Spinal cord (tissue), 10 donors: ENCODE data around the gene AKAP13. TPM values are rescaled to one million over a fixed set of nuclear protein-coding genes. Genes with fewer than 3 reads are reported as not detected.

Source experiments
- DNase-seq, 6 donors: peaks; one replicate each; pipeline versions ENCODE4 v3.0.0 to v3.0.0-alpha.2; 2013 to 2015; ENCODE audit warnings: low spot score in 6 of 6, low read depth in 4 of 6
- H3K27ac ChIP-seq: one replicate; pipeline ENCODE4 v1.5.1; 2013; ENCODE audit warnings: low read depth, low read length, control low read depth
- H3K27me3 ChIP-seq: one replicate; pipeline ENCODE4 v1.6.1; 2013; ENCODE audit warnings: low read length; ENCODE audit not compliant: control insufficient read depth, insufficient read depth
- H3K36me3 ChIP-seq: one replicate; pipeline ENCODE4 v1.6.1; 2013; ENCODE audit warnings: low read length; ENCODE audit not compliant: control insufficient read depth, insufficient read depth
- H3K4me1 ChIP-seq: one replicate; pipeline ENCODE4 v1.6.1; 2013; ENCODE audit warnings: low read length; ENCODE audit not compliant: control insufficient read depth, insufficient read depth
- H3K4me3 ChIP-seq: one replicate; pipeline ENCODE4 v1.5.1; 2013; ENCODE audit warnings: low read depth, low read length, control low read depth
- H3K9me3 ChIP-seq: one replicate; pipeline ENCODE4 v1.6.1; 2013; ENCODE audit warnings: low read length; ENCODE audit not compliant: control insufficient read depth, insufficient read depth
- WGBS: methylation state at CpG from one replicate; pipeline ENCODE4 v1.1.5; 2013; ENCODE audit warnings: missing lambda C conversion rate; ENCODE audit not compliant: insufficient coverage; 5-methylcytosine and 5-hydroxymethylcytosine counted together
- polyA plus RNA-seq, 2 donors: library from polyadenylated mRNA; unstranded; fragments of 120-200 nt; gene quantifications; one replicate each; pipeline ENCODE4 v1.2.1, GENCODE V29; 2013; ENCODE audit not compliant: insufficient read length in 2 of 2
- total RNA-seq, 2 donors: library from RNA; depleted of rRNA in 1 of 2; stranded (reverse); fragments of 120-200 nt in 1 of 2; fragments of >200 nt in 1 of 2; gene quantifications; one replicate each; pipeline versions ENCODE4 v1.2.3 to v1.2.4, GENCODE V29; 2013 to 2014
- donor health status: healthy.

AKAP13 gene
- total and polyA plus RNA-seq, 4 donors: 52.5 to 114 (median 89.2) TPM

DNA sequence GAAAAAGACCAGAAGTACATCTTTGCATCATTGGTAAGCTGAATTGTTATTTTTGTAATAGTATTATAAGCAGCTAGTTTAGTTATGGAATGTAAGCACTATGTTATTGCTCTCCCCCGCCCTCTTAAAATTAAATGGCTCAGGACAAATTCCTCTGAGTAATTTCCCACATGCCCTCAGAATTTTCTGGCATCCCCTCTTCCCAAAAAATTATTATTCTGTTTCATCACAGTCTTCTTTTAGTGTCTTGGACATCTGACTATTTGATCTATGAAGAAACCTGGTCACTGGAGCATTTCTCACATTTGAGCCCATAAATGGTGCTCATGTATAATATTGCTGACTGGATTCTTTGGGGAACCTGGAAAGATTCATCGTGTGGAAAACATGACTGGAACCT, 346.1 kb downstream of the AKAP13 start:
- no peaks in the 10 kb centered on the region for H3K9me3 ChIP-seq
- H3K4me3 ChIP-seq: no peak overlapping the region
- H3K4me1 ChIP-seq: peaks cover 8% of the 10 kb centered on the region
- H3K27me3 ChIP-seq: no peaks in the 10 kb centered on the region
- no peak overlapping the region for H3K27ac ChIP-seq
- peaks cover 17% of the 10 kb centered on the region for H3K36me3 ChIP-seq
- WGBS: no CpG with 5 or more reads among the region's 2 CpGs
- DNase-seq: no peak

DNA sequence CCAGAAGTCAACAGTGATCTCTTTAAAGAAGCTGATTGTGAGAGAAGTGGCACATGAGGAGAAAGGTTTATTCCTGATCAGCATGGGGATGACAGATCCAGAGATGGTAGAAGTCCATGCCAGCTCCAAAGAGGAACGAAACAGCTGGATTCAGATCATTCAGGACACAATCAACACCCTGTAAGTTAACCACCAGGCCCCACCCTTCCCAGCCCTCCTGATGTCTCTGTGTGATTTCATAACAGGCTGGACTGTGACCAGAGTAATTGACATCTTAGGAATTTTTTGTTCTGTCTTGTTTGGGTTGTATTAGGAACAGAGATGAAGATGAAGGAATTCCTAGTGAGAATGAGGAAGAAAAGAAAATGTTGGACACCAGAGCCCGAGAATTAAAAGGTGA, 346.7 kb downstream of the AKAP13 start:
- no peak for DNase-seq
- Histone ChIP-seq H3K36me3 (peaks cover 20% of the 10 kb centered on the region), H3K9me3 (no peaks in the 10 kb centered on the region), H3K4me1 (peaks cover 8% of the 10 kb centered on the region), H3K4me3 (no peak overlapping the region), H3K27ac (no peak overlapping the region), H3K27me3 (no peaks in the 10 kb centered on the region)
- WGBS: 81% methylated on average over 1 of the region's 2 CpGs

- Histone ChIP-seq H3K27me3 (no peaks in the 10 kb centered on the region), H3K4me3 (no peak overlapping the region), H3K36me3 (peaks cover 25% of the 10 kb centered on the region), H3K9me3 (peaks cover 5% of the 10 kb centered on the region), H3K27ac (peak overlapping the region; percentile 16), H3K4me1 (peaks cover 8% of the 10 kb centered on the region)
- WGBS: 0% methylated on average over 1 of the region's 5 CpGs
- peak in 5 of 6 donors; percentile 64 to 93 (median 70) for DNase-seq
Measured at GRCh38 chr15:85730001-85730820, 349.8 kb downstream of the AKAP13 start.

DNA sequence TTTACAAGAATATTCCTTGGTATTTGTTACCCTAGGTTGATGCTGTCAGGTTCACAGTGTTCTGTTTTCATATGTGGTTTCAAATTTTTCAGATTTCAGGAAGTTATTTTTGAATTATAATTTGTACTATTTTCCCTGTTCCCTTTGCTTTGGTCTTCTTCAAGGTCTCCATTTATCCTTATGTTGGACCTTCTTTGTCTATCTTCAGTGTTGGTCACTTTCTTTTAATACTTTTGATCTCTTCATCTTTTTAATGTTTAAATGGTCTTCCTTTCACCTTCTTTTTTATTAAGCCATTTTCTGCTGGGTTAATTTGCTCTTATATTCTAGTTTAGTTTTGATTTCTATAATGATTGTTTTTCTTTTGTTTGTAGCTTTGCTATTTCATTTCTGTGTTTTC, 353.0 kb downstream of the AKAP13 start:
- peaks cover 31% of the 10 kb centered on the region for H3K36me3 ChIP-seq
- no peak for DNase-seq
- H3K4me3 ChIP-seq: no peak overlapping the region
- H3K9me3 ChIP-seq: peaks cover 5% of the 10 kb centered on the region
- H3K4me1 ChIP-seq: peaks cover 8% of the 10 kb centered on the region
- H3K27ac ChIP-seq: no peak overlapping the region
- no peaks in the 10 kb centered on the region for H3K27me3 ChIP-seq

DNA sequence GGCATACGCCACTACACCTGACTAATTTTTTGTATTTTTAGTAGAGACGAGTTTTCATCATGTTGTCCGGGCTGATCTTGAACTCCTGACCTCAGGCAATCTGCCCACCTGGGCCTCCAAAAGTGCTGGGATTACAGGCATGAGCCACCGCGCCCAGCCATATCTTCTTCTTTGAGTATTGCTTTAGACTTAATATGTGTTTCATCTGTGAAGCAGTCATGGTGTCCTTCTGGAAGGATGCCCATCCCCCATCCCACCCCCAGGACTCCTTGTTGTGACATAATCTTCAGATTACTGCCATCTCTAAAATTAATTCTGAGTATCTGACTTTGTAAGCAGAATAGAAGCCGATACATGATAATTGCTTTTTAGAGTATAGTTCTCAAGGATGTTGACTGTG, 356.7 kb downstream of the AKAP13 start:
- WGBS: no CpG with 5 or more reads among the region's 6 CpGs
- H3K27me3 ChIP-seq: no peaks in the 10 kb centered on the region
- H3K4me3 ChIP-seq: no peak overlapping the region
- peaks cover 25% of the 10 kb centered on the region for H3K36me3 ChIP-seq
- H3K4me1 ChIP-seq: peaks cover 15% of the 10 kb centered on the region
- no peak overlapping the region for H3K27ac ChIP-seq
- no peak for DNase-seq
- peaks cover 5% of the 10 kb centered on the region for H3K9me3 ChIP-seq

GRCh38 chr15:85741021-85741421, 360.6 kb downstream of the AKAP13 start:
- Histone ChIP-seq H3K4me1 (peaks cover 46% of the 10 kb centered on the region), H3K9me3 (no peaks in the 10 kb centered on the region), H3K27ac (peak overlapping the region; percentile 87), H3K36me3 (peaks cover 38% of the 10 kb centered on the region), H3K27me3 (no peaks in the 10 kb centered on the region), H3K4me3 (no peak overlapping the region)
- WGBS: 71% methylated on average over 20 of the region's 20 CpGs
- no peak for DNase-seq

DNA sequence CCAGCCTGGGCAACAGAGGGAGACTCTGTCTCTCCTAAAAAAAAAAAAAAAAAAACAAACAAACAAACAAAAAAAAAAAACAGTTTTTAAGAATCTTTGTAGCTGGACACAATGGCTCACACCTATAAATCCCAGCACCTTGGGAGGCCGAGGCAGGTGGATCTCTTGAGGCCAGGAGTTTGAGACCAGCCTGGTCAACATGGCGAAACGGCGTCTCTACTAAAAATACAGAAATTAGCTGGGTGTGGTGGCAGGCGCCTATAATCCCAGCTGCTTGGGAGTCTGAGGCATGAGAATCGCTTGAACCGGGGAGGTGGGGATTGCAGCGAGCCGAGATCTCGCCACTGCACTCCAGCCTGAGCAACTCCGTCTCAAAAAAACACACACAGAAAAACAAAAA, 361.3 kb downstream of the AKAP13 start:
- no peaks in the 10 kb centered on the region for H3K9me3 ChIP-seq
- 33% methylated on average over 3 of the region's 11 CpGs for WGBS
- peaks cover 38% of the 10 kb centered on the region for H3K36me3 ChIP-seq
- H3K4me1 ChIP-seq: peaks cover 48% of the 10 kb centered on the region
- DNase-seq: no peak
- H3K27ac ChIP-seq: peak overlapping the region; percentile 87
- no peaks in the 10 kb centered on the region for H3K27me3 ChIP-seq
- H3K4me3 ChIP-seq: no peak overlapping the region

- Histone ChIP-seq H3K4me3 (no peak overlapping the region), H3K4me1 (peaks cover 49% of the 10 kb centered on the region), H3K36me3 (peaks cover 40% of the 10 kb centered on the region), H3K9me3 (no peaks in the 10 kb centered on the region), H3K27me3 (no peaks in the 10 kb centered on the region), H3K27ac (peak overlapping the region; percentile 87)
- peak in 2 of 6 donors; percentile 74 to 92 for DNase-seq
- 31% methylated on average over 5 of the region's 8 CpGs for WGBS
Measured at GRCh38 chr15:85742186-85742821, 361.9 kb downstream of the AKAP13 start.

DNA sequence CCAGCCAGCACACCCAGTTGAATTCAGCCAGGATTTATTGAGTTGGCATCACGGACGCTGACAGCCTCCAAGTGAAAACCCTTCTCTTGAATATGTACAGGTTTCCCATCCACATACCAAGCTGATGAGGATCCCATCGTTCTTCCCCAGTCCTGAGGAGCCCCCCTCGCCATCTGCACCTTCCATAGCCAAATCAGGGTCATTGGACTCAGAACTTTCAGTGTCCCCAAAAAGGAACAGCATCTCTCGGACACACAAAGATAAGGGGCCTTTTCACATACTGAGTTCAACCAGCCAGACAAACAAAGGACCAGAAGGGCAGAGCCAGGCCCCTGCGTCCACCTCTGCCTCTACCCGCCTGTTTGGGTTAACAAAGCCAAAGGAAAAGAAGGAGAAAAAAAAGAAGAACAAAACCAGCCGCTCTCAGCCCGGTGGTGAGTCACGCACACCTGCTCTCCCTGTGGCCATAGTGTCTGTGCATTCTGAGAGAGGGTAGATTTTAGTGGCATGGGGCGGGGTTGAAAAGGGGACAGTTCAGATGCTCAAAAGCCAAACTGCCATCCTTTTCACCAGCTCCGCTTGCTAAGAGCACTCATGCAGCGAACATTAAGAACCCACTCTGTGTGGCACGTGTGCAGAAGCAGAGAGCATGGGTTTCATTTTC, 363.1 kb downstream of the AKAP13 start:
- Histone ChIP-seq H3K36me3 (peaks cover 46% of the 10 kb centered on the region), H3K27me3 (no peaks in the 10 kb centered on the region), H3K4me1 (peaks cover 56% of the 10 kb centered on the region), H3K27ac (peak overlapping the region; percentile 87), H3K9me3 (no peaks in the 10 kb centered on the region), H3K4me3 (no peak overlapping the region)
- WGBS: 42% methylated on average over 12 of the region's 14 CpGs
- peak in 1 of 6 donors; percentile 45 for DNase-seq
